Skeletal muscle tissue (tissue), 4 donors: ENCODE measurements around the gene PYY. TPM values are rescaled to one million over a fixed set of nuclear protein-coding genes. Genes with fewer than 3 reads are reported as not detected.
"Not testable (repeated sequence)": the region's sequence is repeated elsewhere in the genome, so short reads cannot be mapped to it uniquely, and the experiment has no call there.

Source experiments
- H3K27ac ChIP-seq: one replicate; pipeline ENCODE4 v1.7.0; 2013; ENCODE audit warnings: mild to moderate bottlenecking, low read depth, low read length, inconsistent platforms
- H3K27me3 ChIP-seq, 3 donors: one replicate each; pipeline ENCODE4 v1.7.0; 2013; ENCODE audit warnings: low read length in 3 of 3; ENCODE audit not compliant: control insufficient read depth in 3 of 3, insufficient read depth in 3 of 3
- H3K36me3 ChIP-seq, 3 donors: one replicate each; pipeline ENCODE4 v1.7.0; 2013; ENCODE audit warnings: low read length in 3 of 3; ENCODE audit not compliant: control insufficient read depth in 3 of 3, insufficient read depth in 3 of 3
- H3K4me1 ChIP-seq, 3 donors: one replicate each; pipeline ENCODE4 v1.7.0; 2013; ENCODE audit warnings: low read length in 3 of 3, mild to moderate bottlenecking in 3 of 3; ENCODE audit not compliant: control insufficient read depth in 3 of 3, insufficient read depth in 3 of 3
- H3K4me3 ChIP-seq, 3 donors: one replicate each; pipeline ENCODE4 v1.7.0; 2013; ENCODE audit warnings: low read length in 3 of 3
- H3K9ac ChIP-seq, 3 donors: one replicate each; pipeline ENCODE4 v1.7.0; 2013; ENCODE audit warnings: low read length in 3 of 3, mild to moderate bottlenecking in 3 of 3, moderate library complexity in 2 of 3, low read depth in 1 of 3
- H3K9me3 ChIP-seq, 3 donors: one replicate each; pipeline ENCODE4 v1.7.0; 2013; ENCODE audit warnings: low read length in 3 of 3; ENCODE audit not compliant: control insufficient read depth in 3 of 3
- total RNA-seq: library from RNA; depleted of rRNA; stranded (reverse); fragments of >200 nt; gene quantifications from one replicate; pipeline ENCODE4 v1.2.3, GENCODE V29; 2014
- donor health status: Osteomylitis.

Gene PYY
- total RNA-seq, 1 donor from 2014 or later = not detected

GRCh38 chr17:43982171-43982570, 28.4 kb upstream of the PYY start:
- peaks cover 6 to 19% (median 18%) of the 10 kb centered on the region in 3 donors for H3K4me1 ChIP-seq
- H3K9me3 ChIP-seq = no peaks in the 10 kb centered on the region
- no peak overlapping the region for H3K4me3 ChIP-seq
- H3K27me3 ChIP-seq = peaks cover 20 to 34% (median 27%) of the 10 kb centered on the region in 3 donors
- no peak overlapping the region for H3K9ac ChIP-seq
- H3K36me3 ChIP-seq = no peaks in the 10 kb centered on the region
- H3K27ac ChIP-seq = no peak overlapping the region

DNA sequence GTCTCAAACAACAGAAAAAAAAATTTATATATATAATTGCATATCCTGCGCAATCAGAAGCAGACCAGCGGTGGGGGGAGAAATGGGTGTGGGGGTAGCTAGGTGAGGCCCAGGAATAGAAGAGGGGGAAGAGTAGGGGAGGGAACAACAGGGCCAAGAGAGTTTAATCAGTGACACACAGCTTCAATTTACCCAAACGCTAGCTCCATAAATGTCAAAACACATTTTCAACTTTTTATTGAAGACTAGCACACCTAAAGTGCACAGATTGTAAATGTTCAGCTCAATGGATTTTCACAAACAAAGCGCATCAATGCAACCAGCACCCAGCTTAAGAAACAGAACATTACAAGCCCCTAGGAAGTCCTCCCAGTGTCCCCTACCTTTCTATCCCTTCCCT, 25.9 kb upstream of the PYY start:
- H3K27me3 ChIP-seq = peaks cover 23 to 27% (median 27%) of the 10 kb centered on the region in 3 donors
- no peaks in the 10 kb centered on the region for H3K36me3 ChIP-seq
- peaks cover 0 to 8% (median 7%) of the 10 kb centered on the region in 3 donors for H3K4me1 ChIP-seq
- no peak overlapping the region for H3K4me3 ChIP-seq
- H3K27ac ChIP-seq = no peak overlapping the region
- no peaks in the 10 kb centered on the region for H3K9me3 ChIP-seq
- no peak overlapping the region for H3K9ac ChIP-seq

DNA sequence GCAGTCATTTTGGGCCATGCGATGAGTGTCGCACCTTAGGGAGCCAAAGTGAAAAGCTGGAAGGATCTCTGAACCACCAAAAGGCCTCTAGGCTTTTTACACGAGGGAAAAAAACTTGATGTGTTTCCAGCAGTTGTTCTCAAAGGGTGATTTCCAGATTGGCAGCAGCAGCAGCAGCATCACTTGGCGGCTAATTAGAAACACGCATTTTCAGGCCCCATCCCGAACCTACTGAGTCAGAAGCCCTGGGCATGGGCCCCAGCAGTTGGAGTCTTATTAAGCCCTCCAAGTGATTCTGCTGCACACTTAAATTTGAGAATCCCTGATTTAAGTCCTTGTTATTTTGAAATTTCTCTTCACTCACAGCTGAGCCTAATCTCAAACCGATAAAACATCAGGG, 25.3 kb upstream of the PYY start:
- Histone ChIP-seq H3K9me3 (no peaks in the 10 kb centered on the region), H3K4me1 (peaks cover 0 to 6% (median 3%) of the 10 kb centered on the region in 3 donors), H3K27ac (no peak overlapping the region), H3K9ac (no peak overlapping the region), H3K27me3 (peaks cover 26 to 29% (median 27%) of the 10 kb centered on the region in 3 donors), H3K4me3 (no peak overlapping the region), H3K36me3 (no peaks in the 10 kb centered on the region)

GRCh38 chr17:43978078-43978477, 24.3 kb upstream of the PYY start:
- Histone ChIP-seq H3K9me3 (no peaks in the 10 kb centered on the region), H3K4me1 (no peaks in the 10 kb centered on the region), H3K36me3 (no peaks in the 10 kb centered on the region), H3K27me3 (peaks cover 19 to 27% (median 20%) of the 10 kb centered on the region in 3 donors), H3K4me3 (no peak overlapping the region), H3K9ac (no peak overlapping the region), H3K27ac (no peak overlapping the region)

- no peaks in the 10 kb centered on the region for H3K4me1 ChIP-seq
- H3K27me3 ChIP-seq = peaks cover 12 to 22% (median 12%) of the 10 kb centered on the region in 3 donors
Observed at GRCh38 chr17:43976963-43977837, 23.5 kb upstream of the PYY start.

DNA sequence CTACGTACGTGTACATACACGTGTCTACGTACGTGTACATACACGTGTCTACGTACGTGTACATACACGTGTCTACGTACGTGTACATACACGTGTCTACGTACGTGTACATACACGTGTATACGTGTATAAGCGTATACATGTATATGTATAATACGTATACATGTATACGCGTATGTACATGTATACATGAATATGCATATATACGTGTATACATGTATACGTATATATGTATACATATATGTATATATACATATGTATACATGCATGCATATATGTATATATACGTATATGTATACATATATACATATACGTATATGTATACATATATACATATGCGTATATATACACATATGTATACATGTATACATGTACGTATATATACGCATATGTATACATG, 22.2 kb upstream of the PYY start:
- H3K9ac ChIP-seq = no peak overlapping the region
- H3K27me3 ChIP-seq = peaks cover 5 to 20% (median 9%) of the 10 kb centered on the region in 3 donors
- no peaks in the 10 kb centered on the region for H3K36me3 ChIP-seq
- no peaks in the 10 kb centered on the region for H3K4me1 ChIP-seq
- no peak overlapping the region for H3K27ac ChIP-seq
- no peaks in the 10 kb centered on the region for H3K9me3 ChIP-seq
- no peak overlapping the region for H3K4me3 ChIP-seq

More at GRCh38 chr17:43976963-43977837, 23.5 kb upstream of the PYY start:
- Histone ChIP-seq H3K4me3 (no peak overlapping the region), H3K36me3 (no peaks in the 10 kb centered on the region), H3K27ac (no peak overlapping the region), H3K9me3 (no peaks in the 10 kb centered on the region), H3K9ac (no peak overlapping the region)

DNA sequence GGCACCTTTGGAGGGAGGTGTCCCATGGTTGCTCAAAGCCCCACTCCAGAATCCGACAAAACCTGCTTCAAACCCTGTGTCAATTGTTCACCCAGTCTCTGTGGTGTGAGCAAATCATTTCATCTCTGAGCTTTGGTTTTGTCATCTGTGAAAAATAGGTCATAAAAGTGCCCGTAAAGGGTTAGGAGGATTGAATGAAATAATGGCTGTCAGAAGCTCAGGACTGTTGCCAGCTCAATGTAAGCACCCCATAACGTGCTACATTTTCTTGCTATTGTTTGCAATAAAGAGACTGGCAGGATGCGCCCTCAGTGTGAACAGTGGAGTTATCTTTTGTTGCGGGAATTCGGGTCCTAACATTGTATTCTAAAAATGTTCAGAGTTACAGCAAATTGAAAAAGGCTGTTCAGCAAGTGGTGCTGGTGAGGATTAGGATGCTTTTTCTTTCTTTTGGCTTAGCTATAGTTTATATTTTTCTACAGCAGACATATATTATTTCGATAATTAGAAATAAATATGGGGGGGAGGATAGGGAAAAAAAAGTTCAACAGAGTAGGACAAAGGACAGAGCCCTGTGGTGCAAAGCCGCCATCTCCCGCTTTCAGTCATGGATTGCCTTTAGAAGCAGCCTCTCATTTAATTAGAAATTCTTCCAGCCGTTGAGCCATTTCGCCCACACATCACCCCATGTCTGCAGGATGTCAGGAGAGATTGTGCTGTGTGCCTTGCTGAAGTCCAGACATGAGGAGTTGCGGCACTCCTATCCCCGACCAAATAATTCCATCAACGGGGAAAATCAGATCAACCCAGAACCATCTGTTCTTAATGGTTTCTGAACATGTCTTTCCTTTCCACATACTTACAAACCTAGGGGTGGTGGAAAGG, 20.9 kb upstream of the PYY start:
- Histone ChIP-seq H3K36me3 (no peaks in the 10 kb centered on the region), H3K27ac (no peak overlapping the region), H3K9me3 (no peaks in the 10 kb centered on the region), H3K4me1 (no peaks in the 10 kb centered on the region), H3K27me3 (peaks cover 5 to 20% (median 9%) of the 10 kb centered on the region in 3 donors), H3K9ac (no peak overlapping the region), H3K4me3 (no peak overlapping the region)

DNA sequence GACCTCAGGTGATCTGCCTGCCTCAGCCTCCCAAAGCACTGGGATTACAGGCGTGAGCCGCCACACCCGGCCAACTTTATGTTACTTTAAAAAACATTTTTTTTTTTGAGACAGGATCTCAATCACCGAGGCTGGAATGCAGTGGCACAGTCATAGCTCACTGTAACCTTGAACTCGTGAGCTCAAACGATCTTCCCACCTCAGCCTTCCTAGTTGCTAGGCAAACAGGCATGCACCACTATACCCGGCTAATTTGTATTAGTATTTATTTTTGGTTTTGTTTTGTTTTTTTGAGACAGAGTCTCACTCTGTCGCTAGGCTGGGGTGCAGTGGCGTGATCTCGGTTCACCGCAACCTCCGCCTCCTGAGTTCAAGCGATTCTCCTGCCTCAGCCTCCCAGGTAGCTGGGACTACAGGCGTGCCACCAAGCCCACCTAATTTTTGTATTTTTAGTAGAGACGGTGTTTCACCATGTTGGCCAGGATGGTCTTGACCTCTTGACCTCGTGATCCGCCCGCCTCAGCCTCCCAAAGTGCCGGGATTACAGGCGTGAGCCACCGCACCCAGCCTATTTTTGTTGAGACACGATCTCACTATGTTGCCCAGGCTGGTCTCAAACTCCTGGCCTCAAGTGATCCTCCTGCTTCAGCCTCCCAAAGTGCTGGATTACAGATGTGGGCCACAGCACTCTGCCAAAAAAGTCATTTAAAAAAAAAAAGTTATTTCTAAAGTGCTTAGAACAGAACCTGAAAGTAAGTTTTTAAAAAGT, 18.9 kb upstream of the PYY start:
- not testable (repeated sequence) for H3K9ac ChIP-seq, H3K4me3 ChIP-seq, H3K4me1 ChIP-seq, H3K36me3 ChIP-seq, H3K27ac ChIP-seq, H3K9me3 ChIP-seq
- peaks cover 4 to 15% (median 5%) of the 10 kb centered on the region in 3 donors for H3K27me3 ChIP-seq

DNA sequence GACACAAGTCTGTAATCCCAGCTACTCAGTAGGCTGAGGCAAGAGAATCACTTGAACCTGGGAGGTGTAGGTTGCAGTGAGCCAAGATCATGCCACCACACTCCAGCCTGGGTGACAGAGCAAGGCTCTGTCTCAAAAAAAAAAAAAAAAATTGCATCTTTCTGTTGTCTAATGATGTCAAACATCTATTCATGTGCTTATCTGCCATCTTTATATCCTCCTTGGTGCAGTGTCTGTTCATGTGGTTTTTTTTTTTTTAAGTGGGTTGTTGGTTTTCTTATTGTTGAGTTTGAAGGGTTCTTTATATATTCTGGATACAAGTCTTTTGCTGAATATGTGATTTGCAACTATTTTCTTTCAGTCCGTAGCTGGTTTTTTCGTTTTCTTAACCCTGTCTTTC, 17.7 kb upstream of the PYY start:
- H3K9ac ChIP-seq, H3K9me3 ChIP-seq, H3K4me1 ChIP-seq, H3K36me3 ChIP-seq, H3K27ac ChIP-seq, H3K4me3 ChIP-seq: not testable (repeated sequence)
- peaks cover 4 to 14% (median 5%) of the 10 kb centered on the region in 3 donors for H3K27me3 ChIP-seq
